Osteoblast (primary cell): ENCODE results near the gene FARP1. TPM values are rescaled to one million over a fixed set of nuclear protein-coding genes. Genes with fewer than 3 reads are reported as not detected.

Source experiments
- DNase-seq: peaks from one replicate; pipeline ENCODE4 v3.0.0; 2011; ENCODE audit warnings: low spot score, mixed read lengths; ENCODE audit not compliant: insufficient read length; ENCODE audit errors: missing footprints
- H2AFZ ChIP-seq: 2 replicates; pipeline ENCODE4 v1.6.0; 2011; ENCODE audit warnings: mild to moderate bottlenecking, low read length
- H3K27ac ChIP-seq: 2 replicates; pipeline ENCODE4 v1.5.1; 2011; ENCODE audit warnings: mild to moderate bottlenecking, low read depth, low read length, moderate library complexity
- H3K27me3 ChIP-seq: 2 replicates; pipeline ENCODE4 v1.6.0; 2012; ENCODE audit warnings: mild to moderate bottlenecking, control low read depth, inconsistent platforms, low read length, moderate library complexity; ENCODE audit not compliant: insufficient read depth
- H3K36me3 ChIP-seq: 2 replicates; pipeline ENCODE4 v1.5.1; 2011; ENCODE audit warnings: mild to moderate bottlenecking, low read length, control low read depth, moderate library complexity; ENCODE audit not compliant: insufficient read depth
- H3K4me1 ChIP-seq: 2 replicates; pipeline ENCODE4 v1.5.1; 2011; ENCODE audit warnings: mild to moderate bottlenecking, low read length, control low read depth, moderate library complexity; ENCODE audit not compliant: insufficient read depth
- H3K4me2 ChIP-seq: 2 replicates; pipeline ENCODE4 v1.6.0; 2011; ENCODE audit warnings: mild to moderate bottlenecking, low read length; ENCODE audit not compliant: insufficient read depth
- H3K4me3 ChIP-seq: fragments of 200-600 bp; sonication (generic); 3 replicates; pipeline ENCODE4 v1.5.1; 2012; ENCODE audit warnings: mild to moderate bottlenecking, low read length, inconsistent platforms; ENCODE audit not compliant: insufficient read depth
- H3K79me2 ChIP-seq: 2 replicates; pipeline ENCODE4 v1.6.0; 2012; ENCODE audit warnings: mild to moderate bottlenecking, low read length, control low read depth, inconsistent platforms; ENCODE audit not compliant: insufficient read depth
- H3K9me3 ChIP-seq: 2 replicates; pipeline ENCODE4 v1.5.1; 2011; ENCODE audit warnings: low read depth, low read length, control low read depth
- H4K20me1 ChIP-seq: 2 replicates; pipeline ENCODE4 v1.6.0; 2012; ENCODE audit warnings: mild to moderate bottlenecking, low read length, control low read depth; ENCODE audit not compliant: insufficient read depth
- total RNA-seq: library from RNA; depleted of rRNA; stranded (reverse); fragments of >200 nt; gene quantifications from 2 replicates; pipeline ENCODE4 v1.2.3, GENCODE V29; 2012
- TF ChIP-seq, protein P1 (sequence below): IDR thresholded peaks from 2 replicates; pipeline ENCODE4 v1.5.1; 2011; ENCODE audit warnings: mild to moderate bottlenecking, low read depth, low read length, moderate library complexity; ENCODE audit errors: extremely low read depth

FARP1 gene
- total RNA-seq, 1 donor = 36.2 TPM

DNA sequence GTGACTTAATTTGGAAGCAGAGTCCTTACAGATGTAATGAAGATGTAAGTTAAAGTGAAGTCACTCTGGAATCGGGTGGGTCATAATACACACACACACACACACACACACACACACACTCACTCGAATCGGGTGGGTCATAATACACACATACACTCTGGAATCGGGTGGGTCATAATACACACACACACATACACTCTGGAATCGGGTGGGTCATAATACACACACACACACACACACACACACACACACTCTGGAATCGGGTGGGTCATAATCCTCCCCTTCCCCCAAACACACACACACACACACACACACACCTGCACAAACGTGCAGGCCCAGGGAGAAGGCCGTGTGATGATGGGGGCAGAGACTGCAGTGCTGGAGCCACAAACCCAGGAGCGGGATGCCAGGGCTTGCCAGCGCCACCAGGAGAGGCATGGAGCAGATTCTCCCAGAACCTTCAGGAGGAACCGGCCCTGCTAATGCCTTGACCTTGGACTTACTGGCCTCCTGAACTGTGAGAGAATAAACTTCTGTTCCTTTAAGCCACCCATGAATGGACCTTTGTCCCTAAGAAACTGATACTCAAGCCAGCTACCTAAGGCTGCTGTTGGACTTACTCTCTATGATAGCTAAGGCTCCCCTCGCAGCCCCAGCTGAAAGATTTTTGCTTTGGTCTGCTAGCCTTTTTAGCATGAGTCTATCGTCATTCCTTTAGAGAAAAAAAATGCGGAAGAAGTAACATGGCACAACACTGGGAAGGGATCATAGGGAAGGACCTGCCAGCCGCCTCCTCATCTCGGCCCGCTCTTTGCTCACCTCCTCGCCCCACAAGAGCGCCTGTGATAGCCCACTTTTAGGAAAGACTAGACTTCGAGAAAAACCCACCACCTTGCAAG is 170.4 kb downstream of the FARP1 start:
- H2AFZ ChIP-seq = no peak overlapping the region
- no peak for DNase-seq
- H3K4me1 ChIP-seq = no peaks in the 10 kb centered on the region
- no peaks in the 10 kb centered on the region for H3K9me3 ChIP-seq
- peaks cover 25% of the 10 kb centered on the region for H4K20me1 ChIP-seq
- no peak overlapping the region for H3K27ac ChIP-seq
- H3K79me2 ChIP-seq = peaks cover 16% of the 10 kb centered on the region
- H3K4me3 ChIP-seq = no peak overlapping the region
- no peaks in the 10 kb centered on the region for H3K27me3 ChIP-seq
- H3K4me2 ChIP-seq = no peak overlapping the region
- H3K36me3 ChIP-seq = peaks cover 7% of the 10 kb centered on the region
- TF ChIP-seq, protein P1, sequence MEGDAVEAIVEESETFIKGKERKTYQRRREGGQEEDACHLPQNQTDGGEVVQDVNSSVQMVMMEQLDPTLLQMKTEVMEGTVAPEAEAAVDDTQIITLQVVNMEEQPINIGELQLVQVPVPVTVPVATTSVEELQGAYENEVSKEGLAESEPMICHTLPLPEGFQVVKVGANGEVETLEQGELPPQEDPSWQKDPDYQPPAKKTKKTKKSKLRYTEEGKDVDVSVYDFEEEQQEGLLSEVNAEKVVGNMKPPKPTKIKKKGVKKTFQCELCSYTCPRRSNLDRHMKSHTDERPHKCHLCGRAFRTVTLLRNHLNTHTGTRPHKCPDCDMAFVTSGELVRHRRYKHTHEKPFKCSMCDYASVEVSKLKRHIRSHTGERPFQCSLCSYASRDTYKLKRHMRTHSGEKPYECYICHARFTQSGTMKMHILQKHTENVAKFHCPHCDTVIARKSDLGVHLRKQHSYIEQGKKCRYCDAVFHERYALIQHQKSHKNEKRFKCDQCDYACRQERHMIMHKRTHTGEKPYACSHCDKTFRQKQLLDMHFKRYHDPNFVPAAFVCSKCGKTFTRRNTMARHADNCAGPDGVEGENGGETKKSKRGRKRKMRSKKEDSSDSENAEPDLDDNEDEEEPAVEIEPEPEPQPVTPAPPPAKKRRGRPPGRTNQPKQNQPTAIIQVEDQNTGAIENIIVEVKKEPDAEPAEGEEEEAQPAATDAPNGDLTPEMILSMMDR = no peak

GRCh38 chr13:98313922-98314292 is 171.0 kb downstream of the FARP1 start:
- Histone ChIP-seq H4K20me1 (peaks cover 27% of the 10 kb centered on the region), H3K27me3 (no peaks in the 10 kb centered on the region), H3K79me2 (peaks cover 17% of the 10 kb centered on the region), H3K4me3 (no peak overlapping the region), H3K4me2 (no peak overlapping the region), H3K9me3 (no peaks in the 10 kb centered on the region), H3K36me3 (peaks cover 7% of the 10 kb centered on the region), H3K4me1 (no peaks in the 10 kb centered on the region), H3K27ac (no peak overlapping the region), H2AFZ (no peak overlapping the region)
- DNase-seq = peak; percentile 82
- TF ChIP-seq, protein P1 = no peak

DNA sequence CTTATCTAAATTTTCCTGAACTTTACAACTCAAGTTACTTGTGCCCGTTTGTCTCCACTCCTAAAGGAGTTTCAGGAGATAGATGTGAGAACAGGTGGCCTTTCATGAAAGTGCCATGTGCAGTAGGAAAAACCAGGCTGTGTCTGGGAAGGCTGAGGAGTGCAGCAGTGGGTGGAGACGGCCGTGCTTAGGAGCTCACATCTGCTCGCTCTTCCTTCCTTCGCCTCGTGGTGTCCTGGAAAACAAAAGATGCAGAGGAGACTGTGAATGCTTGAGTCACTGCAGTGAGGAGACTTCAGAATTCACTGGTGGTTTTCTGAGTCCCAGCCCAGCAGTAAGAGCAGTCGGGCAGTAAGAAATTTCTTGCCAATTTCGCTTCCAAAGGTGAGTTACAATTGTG is 172.6 kb downstream of the FARP1 start:
- DNase-seq = no peak
- H2AFZ ChIP-seq = no peak overlapping the region
- no peaks in the 10 kb centered on the region for H3K27me3 ChIP-seq
- H3K36me3 ChIP-seq = peaks cover 7% of the 10 kb centered on the region
- no peak overlapping the region for H3K4me3 ChIP-seq
- no peaks in the 10 kb centered on the region for H3K9me3 ChIP-seq
- TF ChIP-seq, protein P1 = no peak
- H3K27ac ChIP-seq = no peak overlapping the region
- no peak overlapping the region for H3K4me2 ChIP-seq
- H4K20me1 ChIP-seq = peaks cover 32% of the 10 kb centered on the region
- no peaks in the 10 kb centered on the region for H3K4me1 ChIP-seq
- peaks cover 12% of the 10 kb centered on the region for H3K79me2 ChIP-seq

DNA sequence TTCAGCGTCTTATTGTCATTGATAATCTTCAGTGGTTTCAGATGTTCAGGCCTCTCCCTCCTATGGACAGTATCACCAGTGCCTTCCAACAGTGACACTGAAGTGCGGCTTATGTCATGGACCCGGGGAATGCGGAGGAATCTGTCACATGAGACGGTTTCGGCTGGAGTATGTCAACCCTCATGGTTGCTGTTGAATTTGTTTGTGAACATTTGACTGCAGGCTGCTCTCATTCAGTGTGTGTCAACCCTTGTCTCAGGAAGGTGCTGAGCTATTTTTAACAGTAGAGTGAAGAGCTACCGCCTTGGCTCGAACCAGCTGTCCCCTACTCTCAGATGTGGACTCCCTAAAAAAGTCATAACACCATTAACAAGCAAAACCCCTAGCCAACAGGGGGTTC is 173.0 kb downstream of the FARP1 start:
- H3K27ac ChIP-seq = no peak overlapping the region
- H4K20me1 ChIP-seq = peaks cover 36% of the 10 kb centered on the region
- H3K4me1 ChIP-seq = no peaks in the 10 kb centered on the region
- no peak overlapping the region for H3K4me3 ChIP-seq
- no peak for DNase-seq
- H3K79me2 ChIP-seq = peaks cover 10% of the 10 kb centered on the region
- H3K36me3 ChIP-seq = peaks cover 7% of the 10 kb centered on the region
- H3K9me3 ChIP-seq = no peaks in the 10 kb centered on the region
- TF ChIP-seq, protein P1 = no peak
- H3K4me2 ChIP-seq = no peak overlapping the region
- H3K27me3 ChIP-seq = no peaks in the 10 kb centered on the region
- no peak overlapping the region for H2AFZ ChIP-seq
